ENCODE data around the gene RUNX1. TPM values are rescaled to one million over a fixed set of nuclear protein-coding genes. Genes with fewer than 3 reads are reported as not detected.
A peak's percentile ranks its signal among the peaks of the same experiment; 100 is the strongest.

RUNX1 gene
- total and polyA plus RNA-seq, 2 of the 13 experiments (the other 11 are each of a cell fraction or from before 2014, with no cell fraction given): 5.4 to 6.4 TPM

DNA sequence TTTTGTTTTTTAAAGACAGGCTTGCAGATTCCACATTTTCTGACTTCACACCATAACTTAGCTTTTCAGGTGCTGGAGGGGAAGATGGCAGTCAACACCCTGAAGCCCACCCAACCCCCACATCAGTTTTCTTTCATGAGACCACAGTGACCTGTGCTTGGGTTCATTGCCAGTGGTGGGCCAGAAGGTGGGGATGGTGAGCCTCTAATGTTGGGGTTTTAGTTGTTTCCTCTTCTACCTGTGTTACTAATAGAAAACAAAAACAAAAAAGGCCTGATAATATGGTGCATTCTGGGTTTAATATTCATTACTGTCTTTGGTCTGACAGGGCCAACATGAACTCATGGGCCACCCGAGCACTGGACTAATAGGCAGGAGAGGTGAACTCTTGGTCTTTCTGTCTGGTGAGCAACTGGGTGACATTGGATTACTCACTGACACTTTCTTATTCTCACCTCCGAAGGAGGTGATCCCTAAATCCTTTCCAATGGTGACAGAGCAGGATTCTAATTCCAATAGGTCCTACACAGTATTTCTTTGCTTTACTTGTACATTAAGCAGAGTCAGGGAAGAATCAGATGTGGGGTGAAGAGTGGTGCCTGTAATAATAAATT is 247.5 kb downstream of the RUNX1 start (continued):
- TF ChIP-seq ZNF318 (CRISPR knock-in tag; IDR thresholded peaks at IDR 0.05) (no peak), CBX5 (CRISPR knock-in tag; IDR thresholded peaks at IDR 0.05; ENCODE audit: borderline replicate concordance) (no peak), THAP11 (CRISPR knock-in tag; IDR thresholded peaks at IDR 0.05) (0 out of 2 replicates have a peak, but pooled peaks have one; percentile 23), SPEN (CRISPR knock-in tag; IDR thresholded peaks at IDR 0.05; ENCODE audit: low read depth) (0 out of 2 replicates have a peak, but pooled peaks have one; percentile 21), STAG1 (CRISPR knock-in tag; IDR thresholded peaks at IDR 0.05) (peak; percentile 63)

Measured in HepG2 (cell line).